Measurements from ENCODE around the gene RPS21.

DNA sequence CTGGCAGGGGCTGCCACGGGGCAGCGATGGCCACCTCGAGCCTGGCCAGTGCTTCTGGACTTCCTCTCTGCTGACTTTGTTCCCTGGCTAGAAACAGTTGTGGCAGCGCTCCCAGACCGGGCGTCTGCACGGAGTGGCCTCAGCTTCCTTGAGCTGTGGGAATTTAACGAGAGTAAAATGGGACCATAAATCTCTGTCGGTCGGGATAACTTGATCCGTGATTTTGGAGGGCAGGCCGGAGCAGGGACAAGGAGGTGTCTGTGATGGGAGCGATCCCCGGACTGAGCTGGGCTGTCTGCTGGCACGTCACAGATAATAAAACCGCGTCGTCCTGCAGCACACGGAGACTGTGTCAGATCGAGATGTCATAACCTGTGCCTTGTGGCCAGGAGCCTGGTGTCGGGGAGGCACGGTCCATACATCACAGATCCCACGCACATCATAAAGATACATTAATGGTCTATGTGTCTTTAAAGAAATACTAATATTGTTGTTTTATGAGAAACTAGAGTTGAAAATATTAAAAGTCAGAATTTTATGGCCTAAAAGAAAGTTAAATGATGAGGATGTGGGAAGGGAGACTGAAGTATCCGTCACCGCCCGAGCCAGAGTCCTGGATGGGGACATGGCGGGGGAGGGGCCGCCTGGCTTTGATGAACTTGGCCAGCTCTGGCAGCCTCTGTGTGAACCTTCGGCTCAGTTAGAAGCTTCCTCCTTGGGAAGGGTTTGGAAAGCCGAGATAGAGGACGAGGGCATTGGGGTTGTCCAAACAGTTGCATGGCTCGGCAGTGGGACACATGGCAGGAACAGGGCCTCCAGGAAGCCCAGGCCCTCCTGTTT lies 47.0 kb downstream of the RPS21 start:
- TF ChIP-seq POLR2A (IDR thresholded peaks at IDR 0.05), result no peak
- TF ChIP-seq, protein P1, sequence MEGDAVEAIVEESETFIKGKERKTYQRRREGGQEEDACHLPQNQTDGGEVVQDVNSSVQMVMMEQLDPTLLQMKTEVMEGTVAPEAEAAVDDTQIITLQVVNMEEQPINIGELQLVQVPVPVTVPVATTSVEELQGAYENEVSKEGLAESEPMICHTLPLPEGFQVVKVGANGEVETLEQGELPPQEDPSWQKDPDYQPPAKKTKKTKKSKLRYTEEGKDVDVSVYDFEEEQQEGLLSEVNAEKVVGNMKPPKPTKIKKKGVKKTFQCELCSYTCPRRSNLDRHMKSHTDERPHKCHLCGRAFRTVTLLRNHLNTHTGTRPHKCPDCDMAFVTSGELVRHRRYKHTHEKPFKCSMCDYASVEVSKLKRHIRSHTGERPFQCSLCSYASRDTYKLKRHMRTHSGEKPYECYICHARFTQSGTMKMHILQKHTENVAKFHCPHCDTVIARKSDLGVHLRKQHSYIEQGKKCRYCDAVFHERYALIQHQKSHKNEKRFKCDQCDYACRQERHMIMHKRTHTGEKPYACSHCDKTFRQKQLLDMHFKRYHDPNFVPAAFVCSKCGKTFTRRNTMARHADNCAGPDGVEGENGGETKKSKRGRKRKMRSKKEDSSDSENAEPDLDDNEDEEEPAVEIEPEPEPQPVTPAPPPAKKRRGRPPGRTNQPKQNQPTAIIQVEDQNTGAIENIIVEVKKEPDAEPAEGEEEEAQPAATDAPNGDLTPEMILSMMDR (IDR thresholded peaks at IDR 0.05), result no peak
